Thoracic aorta (tissue), 2 donors: ENCODE results near the gene GCN1. TPM values are rescaled to one million over a fixed set of nuclear protein-coding genes. Genes with fewer than 3 reads are reported as not detected.

Experiments
- ATAC-seq: fragments of 150-250 bp; one replicate; pipeline ENCODE4 v1.8.0; 2017; ENCODE audit warnings: low read depth; ENCODE audit not compliant: insufficient number of reproducible peaks, low FRiP score
- DNase-seq: peaks from one replicate; pipeline ENCODE4 v3.0.0-alpha.2; 2020; ENCODE audit warnings: low spot score
- H3K27ac ChIP-seq, 2 donors: fragments of 200-600 bp; sonication (generic); 1 replicate in 1 of 2; 2 replicates in 1 of 2; pipeline ENCODE4 v1.5.1; 2016; ENCODE audit warnings: mild to moderate bottlenecking in 2 of 2, moderate library complexity in 2 of 2
- H3K27me3 ChIP-seq: fragments of 200-600 bp; sonication (generic); replicated peaks from 2 replicates; pipeline ENCODE4 v1.6.0; 2016; ENCODE audit warnings: mild to moderate bottlenecking; ENCODE audit not compliant: insufficient read depth
- H3K36me3 ChIP-seq: fragments of 200-600 bp; sonication (generic); one replicate; pipeline ENCODE4 v1.5.1; 2016
- H3K4me1 ChIP-seq, 2 donors: fragments of 200-600 bp; sonication (generic); 1 replicate in 1 of 2; 2 replicates in 1 of 2; pipeline versions ENCODE4 v1.5.1 to v1.6.0; 2016; ENCODE audit warnings: low read depth in 2 of 2, mild to moderate bottlenecking in 1 of 2; ENCODE audit not compliant: control insufficient read depth in 1 of 2
- H3K4me3 ChIP-seq: fragments of 200-600 bp; sonication (generic); 2 replicates; pipeline ENCODE4 v1.5.1; 2016; ENCODE audit warnings: mild to moderate bottlenecking
- H3K9me3 ChIP-seq: fragments of 200-600 bp; sonication (generic); 2 replicates; pipeline ENCODE4 v1.5.1; 2016
- CTCF ChIP-seq: fragments of 200-600 bp; sonication (generic); IDR thresholded peaks from one replicate; pipeline ENCODE4 v1.5.1; 2019; ENCODE audit warnings: antibody characterized with exemption
- total RNA-seq, 2 donors: library from RNA; depleted of rRNA; stranded (reverse); fragments of >200 nt; gene quantifications; one replicate each; pipeline versions ENCODE4 v1.1.0 to v1.2.3, GENCODE V29; 2016

Gene GCN1
- total RNA-seq, 2 donors from 2014 or later, result 56.8 to 91.5 TPM

- Histone ChIP-seq H3K36me3 (no peaks in the 10 kb centered on the region), H3K27me3 (no peaks in the 10 kb centered on the region), H3K4me1 (peaks cover 24 to 50% of the 10 kb centered on the region in 2 donors), H3K9me3 (no peaks in the 10 kb centered on the region), H3K27ac (peak overlapping the region in 1 of 2 donors; percentile 18), H3K4me3 (peak overlapping the region; percentile 79)
- DNase-seq (no peak), ATAC-seq (no peak)
- no peak for TF ChIP-seq CTCF
These were observed 78.6 kb downstream of the GCN1 start for GRCh38 chr12:120115692-120116440.

GRCh38 chr12:120115066-120115465 lies 79.4 kb downstream of the GCN1 start:
- TF ChIP-seq CTCF, result no peak
- DNase-seq, result no peak
- Histone ChIP-seq H3K4me1 (peaks cover 24 to 56% of the 10 kb centered on the region in 2 donors), H3K36me3 (no peaks in the 10 kb centered on the region), H3K4me3 (peak overlapping the region; percentile 79), H3K27ac (no peak overlapping the region), H3K9me3 (no peaks in the 10 kb centered on the region), H3K27me3 (no peaks in the 10 kb centered on the region)
- no peak for ATAC-seq

GRCh38 chr12:120110550-120111501 lies 83.7 kb downstream of the GCN1 start:
- DNase-seq (no peak), ATAC-seq (no peak)
- peaks cover 18 to 34% of the 10 kb centered on the region in 2 donors for H3K4me1 ChIP-seq
- H3K4me3 ChIP-seq, result no peak overlapping the region
- no peak for TF ChIP-seq CTCF
- no peaks in the 10 kb centered on the region for H3K9me3 ChIP-seq
- H3K27ac ChIP-seq, result no peak overlapping the region
- peaks cover 4% of the 10 kb centered on the region for H3K36me3 ChIP-seq
- H3K27me3 ChIP-seq, result no peaks in the 10 kb centered on the region

- Histone ChIP-seq H3K27ac (no peak overlapping the region), H3K4me1 (peaks cover 9 to 23% of the 10 kb centered on the region in 2 donors), H3K9me3 (no peaks in the 10 kb centered on the region), H3K4me3 (no peak overlapping the region), H3K27me3 (no peaks in the 10 kb centered on the region), H3K36me3 (peaks cover 7% of the 10 kb centered on the region)
- DNase-seq (no peak), ATAC-seq (no peak)
- no peak for TF ChIP-seq CTCF
These were observed 84.8 kb downstream of the GCN1 start for GRCh38 chr12:120109570-120110267.
